GM18867 (cell line): ENCODE measurements around the gene CTCF.

Experiments
- ATAC-seq: cut with Tn5 transposase; IDR thresholded peaks from one replicate; pipeline ENCODE4 v1.9.1; 2021; ENCODE audit warnings: mild to moderate bottlenecking, moderate library complexity; ENCODE audit not compliant: unreplicated experiment

CTCF gene

GRCh38 chr16:67678354-67679023, 116.2 kb downstream of the CTCF start:
- ATAC-seq = no peak

- no peak for ATAC-seq
Observed at GRCh38 chr16:67679935-67680897, 117.9 kb downstream of the CTCF start.

- no peak for ATAC-seq
Observed at GRCh38 chr16:67683767-67684166, 121.4 kb downstream of the CTCF start.

GRCh38 chr16:67685388-67686112, 123.2 kb downstream of the CTCF start:
- ATAC-seq = peak; percentile 54
